CD14-positive monocyte (primary cell): ENCODE data around the gene CLN5. TPM values are rescaled to one million over a fixed set of nuclear protein-coding genes. Genes with fewer than 3 reads are reported as not detected.
A peak's percentile ranks its signal among the peaks of the same experiment; 100 is the strongest.

Experiments used
- DNase-seq, 3 donors: peaks; one replicate each; pipeline ENCODE4 v3.0.0-alpha.2; 2011 to 2022
- H2AFZ ChIP-seq: 2 replicates; pipeline ENCODE4 v1.6.0; 2012; ENCODE audit warnings: mild to moderate bottlenecking, low read depth, low read length, inconsistent platforms; ENCODE audit not compliant: insufficient read depth, poor library complexity, severe bottlenecking
- H3K27ac ChIP-seq, 2 donors: 1 replicate in 1 of 2; 2 replicates in 1 of 2; pipeline ENCODE4 v1.5.1; 2012 to 2013; ENCODE audit warnings: low read length in 2 of 2, control low read depth in 1 of 2, inconsistent platforms in 1 of 2, low read depth in 1 of 2, mild to moderate bottlenecking in 1 of 2
- H3K27me3 ChIP-seq, 2 donors: one replicate each; pipeline versions ENCODE4 v1.6.0 to v1.6.1; 2011 to 2013; ENCODE audit warnings: low read length in 2 of 2; ENCODE audit not compliant: control insufficient read depth in 2 of 2, insufficient read depth in 2 of 2
- H3K36me3 ChIP-seq, 2 donors: replicated peaks in 1 of 2; 1 replicate in 1 of 2; 2 replicates in 1 of 2; pipeline versions ENCODE4 v1.5.1 to v1.6.1; 2012 to 2013; ENCODE audit warnings: low read length in 2 of 2, control low read depth in 1 of 2, inconsistent platforms in 1 of 2, mild to moderate bottlenecking in 1 of 2; ENCODE audit not compliant: insufficient read depth in 2 of 2, control insufficient read depth in 1 of 2
- H3K4me1 ChIP-seq, 2 donors: 1 replicate in 1 of 2; 2 replicates in 1 of 2; pipeline versions ENCODE4 v1.5.1 to v1.6.1; 2012 to 2013; ENCODE audit warnings: low read length in 2 of 2, control low read depth in 1 of 2, inconsistent platforms in 1 of 2, mild to moderate bottlenecking in 1 of 2, moderate library complexity in 1 of 2; ENCODE audit not compliant: insufficient read depth in 2 of 2, control insufficient read depth in 1 of 2
- H3K4me2 ChIP-seq: replicated peaks from 2 replicates; pipeline ENCODE3; 2012; ENCODE audit warnings: low read length, moderate library complexity, mild to moderate bottlenecking; ENCODE audit not compliant: poor library complexity, severe bottlenecking; ENCODE audit errors: extremely low read depth
- H3K4me3 ChIP-seq, 3 experiments: fragments of 200-600 bp in 1 of 3; sonication (generic) in 1 of 3; replicated peaks in 1 of 3; 1 replicate in 2 of 3; 2 replicates in 1 of 3; pipeline ENCODE4 v1.5.1; 2011 to 2013; ENCODE audit warnings: low read length in 3 of 3, mild to moderate bottlenecking in 3 of 3, control low read depth in 2 of 3, low read depth in 2 of 3, inconsistent platforms in 1 of 3, moderate library complexity in 1 of 3
- H3K79me2 ChIP-seq: 2 replicates; pipeline ENCODE4 v1.6.0; 2012; ENCODE audit warnings: mild to moderate bottlenecking, control low read depth, inconsistent platforms, low read length, moderate library complexity; ENCODE audit not compliant: insufficient read depth
- H3K9ac ChIP-seq: 2 replicates; pipeline ENCODE4 v1.6.0; 2017; ENCODE audit warnings: low read length, mild to moderate bottlenecking; ENCODE audit not compliant: insufficient read depth, poor library complexity, severe bottlenecking
- H3K9me3 ChIP-seq, 2 donors: replicated peaks in 1 of 2; 1 replicate in 1 of 2; 2 replicates in 1 of 2; pipeline versions ENCODE4 v1.5.1 to v1.6.1; 2012 to 2013; ENCODE audit warnings: low read length in 2 of 2, control low read depth in 1 of 2; ENCODE audit not compliant: control insufficient read depth in 1 of 2, insufficient read depth in 1 of 2
- H4K20me1 ChIP-seq: 2 replicates; pipeline ENCODE4 v1.6.0; 2012; ENCODE audit warnings: mild to moderate bottlenecking, low read length, control low read depth, moderate library complexity; ENCODE audit not compliant: insufficient read depth
- H3K27ac Mint-ChIP-seq, 7 donors: one replicate each; pipeline ENCODE4 v1.8.0; 2020; ENCODE audit warnings: mild to moderate bottlenecking in 7 of 7, mixed read lengths in 7 of 7, moderate library complexity in 6 of 7, inconsistent platforms in 2 of 7
- H3K27me3 Mint-ChIP-seq, 3 donors: one replicate each; pipeline ENCODE4 v1.8.0; 2021 to 2022; ENCODE audit warnings: low read depth in 3 of 3, mild to moderate bottlenecking in 3 of 3, mixed read lengths in 3 of 3, moderate library complexity in 3 of 3, inconsistent platforms in 1 of 3
- H3K36me3 Mint-ChIP-seq, 2 donors: one replicate each; pipeline ENCODE4 v1.8.0; 2020; ENCODE audit warnings: mixed read lengths in 2 of 2, inconsistent platforms in 1 of 2, mild to moderate bottlenecking in 1 of 2
- H3K4me1 Mint-ChIP-seq: one replicate; pipeline ENCODE4 v1.8.0; 2020; ENCODE audit warnings: mild to moderate bottlenecking, mixed read lengths
- H3K4me3 Mint-ChIP-seq, 2 donors: one replicate each; pipeline ENCODE4 v1.8.0; 2020; ENCODE audit warnings: mild to moderate bottlenecking in 2 of 2, mixed read lengths in 2 of 2, moderate library complexity in 1 of 2
- H3K9me3 Mint-ChIP-seq, 7 donors: one replicate each; pipeline ENCODE4 v1.8.0; 2020 to 2022; ENCODE audit warnings: mixed read lengths in 7 of 7, mild to moderate bottlenecking in 6 of 7, moderate library complexity in 6 of 7, inconsistent platforms in 2 of 7
- WGBS: methylation state at CpG from one replicate; pipeline ENCODE4 v1.1.5; 2013; ENCODE audit warnings: missing lambda C conversion rate; ENCODE audit not compliant: insufficient coverage; 5-methylcytosine and 5-hydroxymethylcytosine counted together
- intact Hi-C, 2 donors: fragments of 100-400 bp; cut with micrococcal nuclease; formaldehyde crosslinking; loops; one replicate each; pipeline versions ENCODE4 v1.15.0 to v1.15.1; 2023
- polyA plus RNA-seq, 3 donors: library from polyadenylated mRNA; depleted of rRNA in 1 of 3; unstranded in 2 of 3; stranded (reverse) in 1 of 3; fragments of 300-500 nt in 2 of 3; fragments of >200 nt in 1 of 3; fragmentation: Illumina TruSeq in 2 of 3; gene quantifications; 1 replicate in 2 of 3; 2 replicates in 1 of 3; pipeline ENCODE4 v1.2.3, GENCODE V29; 2012 to 2021
- TF ChIP-seq, protein P1 (sequence below): fragments of 200-600 bp; IDR thresholded peaks from one replicate; pipeline ENCODE4 v1.8.0; 2022; ENCODE audit warnings: antibody characterized with exemption, mild to moderate bottlenecking

Gene CLN5
- polyA plus RNA-seq, 3 donors, result 9.8 to 22.1 (median 21.5) TPM

DNA sequence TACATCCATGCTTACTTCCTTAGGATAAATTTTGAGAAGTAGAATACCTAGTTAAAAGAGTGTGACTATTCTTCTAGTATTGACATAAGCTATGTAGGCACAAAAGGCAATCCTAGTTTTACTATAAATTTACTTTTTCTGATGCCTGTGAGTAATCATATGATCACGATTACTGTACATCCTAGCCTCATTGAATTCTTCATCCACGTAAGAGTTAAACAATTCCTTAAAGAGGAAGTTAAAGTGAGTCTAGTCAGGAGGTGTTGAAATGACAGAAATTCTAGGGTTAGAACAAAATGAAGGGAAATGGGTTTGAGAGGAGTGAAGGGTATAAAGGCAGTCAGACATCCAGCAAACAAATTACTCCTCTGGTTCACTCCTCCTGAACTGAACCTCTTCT, 43.7 kb upstream of the CLN5 start, which contains the start of gene ACOD1:
Gene ACOD1, plus strand, starts transcription at position 363 of the 400 bp plus-strand sequence. CDS start 48 bp downstream, outside the sequence.
- intact Hi-C loops, result no loop called here
- peaks cover 0 to 4% (median 0%) of the 10 kb centered on the region in 7 donors for H3K9me3 Mint-ChIP-seq
- no CpG with 5 or more reads among the region's 2 CpGs for WGBS
- Histone ChIP-seq H3K36me3 (no peaks in the 10 kb centered on the region), H3K27me3 (no peaks in the 10 kb centered on the region), H2AFZ (no peak within 1 kb of the TSS), H3K4me1 (peaks cover 52 to 72% of the 10 kb centered on the region in 2 donors), H4K20me1 (no peaks in the 10 kb centered on the region), H3K9ac (no peak within 1 kb of the TSS), H3K27ac (peak within 1 kb of the TSS in 1 of 2 donors; percentile 5), H3K4me2 (no peak within 1 kb of the TSS), H3K9me3 (no peaks in the 10 kb centered on the region), H3K79me2 (no peaks in the 10 kb centered on the region), H3K4me3 (peak within 1 kb of the TSS in 1 of 3 experiments; percentile 1)
- peak within 1 kb of the TSS; percentile 33 to 87 (median 68) for H3K27ac Mint-ChIP-seq
- TF ChIP-seq, protein P1, sequence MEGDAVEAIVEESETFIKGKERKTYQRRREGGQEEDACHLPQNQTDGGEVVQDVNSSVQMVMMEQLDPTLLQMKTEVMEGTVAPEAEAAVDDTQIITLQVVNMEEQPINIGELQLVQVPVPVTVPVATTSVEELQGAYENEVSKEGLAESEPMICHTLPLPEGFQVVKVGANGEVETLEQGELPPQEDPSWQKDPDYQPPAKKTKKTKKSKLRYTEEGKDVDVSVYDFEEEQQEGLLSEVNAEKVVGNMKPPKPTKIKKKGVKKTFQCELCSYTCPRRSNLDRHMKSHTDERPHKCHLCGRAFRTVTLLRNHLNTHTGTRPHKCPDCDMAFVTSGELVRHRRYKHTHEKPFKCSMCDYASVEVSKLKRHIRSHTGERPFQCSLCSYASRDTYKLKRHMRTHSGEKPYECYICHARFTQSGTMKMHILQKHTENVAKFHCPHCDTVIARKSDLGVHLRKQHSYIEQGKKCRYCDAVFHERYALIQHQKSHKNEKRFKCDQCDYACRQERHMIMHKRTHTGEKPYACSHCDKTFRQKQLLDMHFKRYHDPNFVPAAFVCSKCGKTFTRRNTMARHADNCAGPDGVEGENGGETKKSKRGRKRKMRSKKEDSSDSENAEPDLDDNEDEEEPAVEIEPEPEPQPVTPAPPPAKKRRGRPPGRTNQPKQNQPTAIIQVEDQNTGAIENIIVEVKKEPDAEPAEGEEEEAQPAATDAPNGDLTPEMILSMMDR, result no peak
- H3K4me3 Mint-ChIP-seq, result peak within 1 kb of the TSS; percentile 2 to 20
- peaks cover 4 to 7% (median 4%) of the 10 kb centered on the region in 3 donors for H3K27me3 Mint-ChIP-seq
- no peaks in the 10 kb centered on the region for H3K36me3 Mint-ChIP-seq
- DNase-seq, result peak; percentile 47 to 82 (median 72)
- peaks cover 53% of the 10 kb centered on the region for H3K4me1 Mint-ChIP-seq

- H3K27ac Mint-ChIP-seq, result peak overlapping the region in 5 of 7 donors; percentile 20 to 82 (median 56)
- H3K9me3 ChIP-seq, result no peaks in the 10 kb centered on the region
- H3K9me3 Mint-ChIP-seq, result peaks cover 0 to 2% (median 0%) of the 10 kb centered on the region in 7 donors
- no CpG with 5 or more reads among the region's 2 CpGs for WGBS
- peaks cover 40 to 54% of the 10 kb centered on the region in 2 donors for H3K4me1 ChIP-seq
- peaks cover 38% of the 10 kb centered on the region for H3K4me1 Mint-ChIP-seq
- DNase-seq, result peak in 2 of 3 donors; percentile 58 to 61
- no peak overlapping the region for H3K27ac ChIP-seq
- no peak overlapping the region for H3K9ac ChIP-seq
- no peak overlapping the region for H2AFZ ChIP-seq
- no peaks in the 10 kb centered on the region for H3K79me2 ChIP-seq
- H3K4me3 ChIP-seq, result no peak overlapping the region
- intact Hi-C loops, result no loop called here
- H3K4me3 Mint-ChIP-seq, result no peak overlapping the region
- H3K36me3 ChIP-seq, result no peaks in the 10 kb centered on the region
- peaks cover 2 to 6% (median 6%) of the 10 kb centered on the region in 3 donors for H3K27me3 Mint-ChIP-seq
- no peaks in the 10 kb centered on the region for H3K36me3 Mint-ChIP-seq
- no peaks in the 10 kb centered on the region for H3K27me3 ChIP-seq
- no peaks in the 10 kb centered on the region for H4K20me1 ChIP-seq
- H3K4me2 ChIP-seq, result no peak overlapping the region
- TF ChIP-seq, protein P1, result no peak
These were observed 41.8 kb upstream of the CLN5 start for GRCh38 chr13:76950101-76950500.
